K562 (cell line): ENCODE measurements around the gene MYLK3. TPM values are rescaled to one million over a fixed set of nuclear protein-coding genes. Genes with fewer than 3 reads are reported as not detected.

Experiments
- ATF1 ChIP-seq, 2 experiments: fragments of 450-650 bp in 1 of 2; IDR thresholded peaks; 2 replicates each; pipeline ENCODE4 v1.6.1; 2016; ENCODE audit warnings: missing compliant biosample characterization in 1 of 2, missing genetic modification characterization in 1 of 2
- BDP1 ChIP-seq: IDR thresholded peaks from 3 replicates; pipeline ENCODE4 v1.6.1; 2011; ENCODE audit not compliant: insufficient read length, insufficient read depth
- CEBPG ChIP-seq, 3 experiments: fragments of 200-800 bp in 1 of 3; sonication (Bioruptor generic) in 1 of 3; sonication (generic) in 1 of 3; formaldehyde crosslinking in 1 of 3; IDR thresholded peaks in 2 of 3; conservative IDR thresholded peaks in 1 of 3; 2 replicates each; pipeline versions ENCODE4 v1.6.1 to v1.8.0; 2016 to 2022; ENCODE audit warnings: missing compliant biosample characterization in 2 of 3, missing genetic modification characterization in 2 of 3, mild to moderate bottlenecking in 1 of 3, missing genetic modification reagents in 1 of 3
- CHD7 ChIP-seq: fragments of 200-600 bp; sonication (generic); IDR thresholded peaks from one replicate; pipeline ENCODE4 v1.6.1; 2012; ENCODE audit warnings: mild to moderate bottlenecking, low read depth, low read length, inconsistent platforms
- EP300 ChIP-seq: IDR thresholded peaks from 2 replicates; pipeline ENCODE4 v1.6.1; 2012; ENCODE audit warnings: low read length, improper control_type of control experiment
- L3MBTL2 ChIP-seq: fragments of 450-650 bp; IDR thresholded peaks from 2 replicates; pipeline ENCODE4 v1.6.1; 2016; ENCODE audit warnings: mild to moderate bottlenecking, moderate library complexity
- PATZ1 ChIP-seq: fragments of 250-450 bp; sonication (Bioruptor Pico); IDR thresholded peaks from 2 replicates; pipeline ENCODE4 v1.5.0; 2020; ENCODE audit warnings: mild to moderate bottlenecking, borderline replicate concordance
- PHB ChIP-seq: fragments of 250-450 bp; sonication (Bioruptor Pico); IDR thresholded peaks from 2 replicates; pipeline ENCODE4 v1.5.0; 2021
- PHF8 ChIP-seq: fragments of 200-600 bp; sonication (generic); IDR thresholded peaks from 2 replicates; pipeline ENCODE4 v1.6.1; 2012; ENCODE audit warnings: mixed run types, mild to moderate bottlenecking, inconsistent platforms, low read length, moderate library complexity, borderline replicate concordance
- RCOR1 ChIP-seq, 2 experiments: IDR thresholded peaks; 2 replicates each; pipeline ENCODE4 v1.6.1; 2012; ENCODE audit warnings: low read depth in 2 of 2, low read length in 2 of 2, borderline replicate concordance in 1 of 2, improper control_type of control experiment in 1 of 2
- SMARCE1 ChIP-seq: fragments of 450-650 bp; IDR thresholded peaks from 2 replicates; pipeline ENCODE4 v1.7.1; 2016; ENCODE audit warnings: mild to moderate bottlenecking
- SRSF9 ChIP-seq: fragments of 200-400 bp; formaldehyde crosslinking; IDR thresholded peaks from 2 replicates; pipeline ENCODE4 v1.6.1; 2017; ENCODE audit warnings: low read depth, low read length, borderline replicate concordance
- TCF3 ChIP-seq: sonication (generic); formaldehyde crosslinking; IDR thresholded peaks from 2 replicates; pipeline ENCODE4 v1.4.0; 2020; ENCODE audit warnings: mild to moderate bottlenecking, missing genetic modification reagents
- ZFX ChIP-seq: sonication (generic); formaldehyde crosslinking; IDR thresholded peaks from 2 replicates; pipeline ENCODE4 v1.8.0; 2022; ENCODE audit warnings: mild to moderate bottlenecking, missing genetic modification reagents, moderate library complexity
- ZNF184 ChIP-seq: sonication (generic); formaldehyde crosslinking; IDR thresholded peaks from 2 replicates; pipeline ENCODE4 v1.5.0; 2020; ENCODE audit warnings: missing genetic modification reagents
- ZNF766 ChIP-seq: fragments of 200-800 bp; sonication (Bioruptor generic); conservative IDR thresholded peaks from 2 replicates; pipeline ENCODE4 v1.6.1; 2016; ENCODE audit warnings: missing genetic modification characterization, missing compliant biosample characterization
- polyA plus RNA-seq, 8 experiments: library from polyadenylated mRNA; depleted of rRNA in 4 of 8; stranded (reverse) in 5 of 8; unstranded in 3 of 8; fragments of >200 nt; fragmentation: Nextera tagmentation in 2 of 8; fragmentation: Illumina TruSeq in 1 of 8; extraction: Ambion mirVana in 2 of 8; extraction: Trizol in 1 of 8; gene quantifications; 2 replicates each; pipeline versions ENCODE4 v1.2.1 to v1.2.3, GENCODE V29; 2011 to 2014; ENCODE audit warnings: inconsistent platforms in 1 of 8, missing spikeins in 1 of 8
- total RNA-seq, 7 experiments: library from RNA; depleted of rRNA in 6 of 7; stranded (reverse); fragments of >200 nt in 6 of 7; fragmentation: Illumina TruSeq in 2 of 7; extraction: Trizol in 2 of 7; gene quantifications; 2 replicates each; pipeline versions ENCODE4 v1.2.1 to v1.2.3, GENCODE V29; 2011 to 2021; ENCODE audit warnings: low replicate concordance in 1 of 7

The MYLK3 gene
- total and polyA plus RNA-seq, 9 of the 15 experiments (the other 6 are each of a cell fraction or from before 2014, with no cell fraction given), result 0.69 to 10.7 (median 4.7) TPM

- no peak for TF ChIP-seq PHF8
- TF ChIP-seq PATZ1, result no peak
- no peak for TF ChIP-seq RCOR1 (IDR thresholded peaks at IDR 0.05; ENCODE audit: borderline replicate concordance in 1 of 2, low read depth in 2 of 2, low read length in 2 of 2)
- no peak for TF ChIP-seq ZNF766 (CRISPR knock-in tag)
- TF ChIP-seq ATF1 (CRISPR knock-in tag; IDR thresholded peaks at IDR 0.05), result no peak
- TF ChIP-seq ATF1 (tag; IDR thresholded peaks at IDR 0.05), result peak; percentile 40; the same call in 1 of the 2 replicates
- no peak for TF ChIP-seq BDP1
- 0 out of 2 replicates have a peak, but pooled peaks have one; percentile 10 for TF ChIP-seq L3MBTL2
- peak; percentile 10; the same call in 1 of the 2 replicates for TF ChIP-seq TCF3 (CRISPR knock-in tag)
- 0 out of 2 replicates have a peak, but pooled peaks have one; percentile 25 for TF ChIP-seq SMARCE1
- no peak for TF ChIP-seq CEBPG (CRISPR knock-in tag; IDR thresholded peaks at IDR 0.05)
- TF ChIP-seq CEBPG (tag; conservative IDR thresholded peaks at IDR 0.05 in 1 of 2, IDR thresholded peaks at IDR 0.05 in 1 of 2), result peak in 1 of 2 experiments; percentile 44; a peak in 2 of 4 replicates
- TF ChIP-seq CHD7, result no peak
- TF ChIP-seq ZFX (CRISPR knock-in tag), result no peak
- peak; percentile 20; the same call in 1 of the 2 replicates for TF ChIP-seq EP300
- TF ChIP-seq PHB (CRISPR knock-in tag), result no peak
- no peak for TF ChIP-seq SRSF9
- no peak for TF ChIP-seq ZNF184
These were observed 8.2 kb downstream of the MYLK3 start (continued) for GRCh38 chr16:46739934-46740333.
